HEK293T (cell line): ENCODE data around the gene NKTR.

Experiments used
- CTCF ChIA-PET: fragments of 350-600 bp; formaldehyde crosslinking; extraction: SDS; loops from one replicate; lab custom pipeline; 2021; ENCODE audit warnings: antibody characterized with exemption, inconsistent platforms; lab: Yijun Ruan, JAX
- POLR2A ChIA-PET: fragments of 350-600 bp; formaldehyde crosslinking; extraction: SDS; loops from one replicate; lab custom pipeline; 2020; ENCODE audit warnings: antibody characterized with exemption, inconsistent platforms; lab: Yijun Ruan, JAX
- DNase-seq: peaks from one replicate; pipeline ENCODE4 v3.0.0; 2012; ENCODE audit warnings: mixed read lengths; ENCODE audit errors: extremely low spot score
- ARNT ChIP-seq: fragments of 450-650 bp; IDR thresholded peaks from 2 replicates; pipeline ENCODE4 v1.6.1; 2017; ENCODE audit warnings: mild to moderate bottlenecking
- BHLHE40 ChIP-seq: fragments of 450-650 bp; IDR thresholded peaks from 2 replicates; pipeline ENCODE4 v1.6.1; 2016; ENCODE audit warnings: mild to moderate bottlenecking, moderate library complexity, borderline replicate concordance
- CTBP1 ChIP-seq: fragments of 450-650 bp; IDR thresholded peaks from 2 replicates; pipeline ENCODE4 v1.6.1; 2016; ENCODE audit warnings: borderline replicate concordance
- ELF4 ChIP-seq: fragments of 450-650 bp; IDR thresholded peaks from 2 replicates; pipeline ENCODE4 v1.6.1; 2017; ENCODE audit warnings: antibody characterized with exemption
- FOXA1 ChIP-seq: fragments of 450-650 bp; IDR thresholded peaks from 2 replicates; pipeline ENCODE4 v1.6.1; 2016; ENCODE audit warnings: mild to moderate bottlenecking
- FOXK2 ChIP-seq: fragments of 450-650 bp; IDR thresholded peaks from 2 replicates; pipeline ENCODE4 v1.6.1; 2016; ENCODE audit warnings: mild to moderate bottlenecking
- FOXM1 ChIP-seq: fragments of 450-650 bp; IDR thresholded peaks from 2 replicates; pipeline ENCODE4 v1.6.1; 2017; ENCODE audit warnings: mild to moderate bottlenecking, borderline replicate concordance
- HDGF ChIP-seq: fragments of 450-650 bp; IDR thresholded peaks from 2 replicates; pipeline ENCODE4 v1.6.1; 2017; ENCODE audit warnings: antibody characterized with exemption, borderline replicate concordance
- L3MBTL2 ChIP-seq: fragments of 450-650 bp; conservative IDR thresholded peaks from 2 replicates; pipeline ENCODE4 v1.6.1; 2016; ENCODE audit warnings: mild to moderate bottlenecking
- LEF1 ChIP-seq: fragments of 450-650 bp; IDR thresholded peaks from 2 replicates; pipeline ENCODE4 v1.6.1; 2017; ENCODE audit warnings: mild to moderate bottlenecking, borderline replicate concordance
- NFRKB ChIP-seq: fragments of 450-650 bp; IDR thresholded peaks from 2 replicates; pipeline ENCODE4 v1.6.1; 2016; ENCODE audit warnings: mild to moderate bottlenecking, moderate library complexity
- PKNOX1 ChIP-seq: fragments of 450-650 bp; IDR thresholded peaks from 2 replicates; pipeline ENCODE4 v1.6.1; 2016
- SP1 ChIP-seq: fragments of 450-650 bp; IDR thresholded peaks from 2 replicates; pipeline ENCODE4 v1.6.1; 2017
- SUZ12 ChIP-seq: fragments of 450-650 bp; IDR thresholded peaks from 2 replicates; pipeline ENCODE4 v1.6.1; 2016; ENCODE audit warnings: mild to moderate bottlenecking
- TARDBP ChIP-seq: fragments of 450-650 bp; IDR thresholded peaks from 2 replicates; pipeline ENCODE4 v1.6.1; 2016
- ZNF384 ChIP-seq: fragments of 450-650 bp; IDR thresholded peaks from 2 replicates; pipeline ENCODE4 v1.6.1; 2016

NKTR gene

GRCh38 chr3:42581709-42582473 is 18.6 kb upstream of the NKTR start, which contains the start of gene SEC22C:
SEC22C (minus strand) TSS chr3:42581967; CDS start chr3:42569046, 12,921 bp downstream.
- peak; percentile 98 for DNase-seq
- ChIA-PET CTCF (interaction anchor here (0.7 to 1.0 kb wide), 2 partner anchors 10 to 138 kb away, joined by 3 read pairs; no protein-coding TSS in a partner anchor), POLR2A (interaction anchor here (0.9 to 2.8 kb wide), 7 partner anchors 9 to 80 kb away, joined by 3 to 23 read pairs (median 5); partner anchors contain the start of genes NKTR and SS18L2)
- TF ChIP-seq FOXA1 (no peak), L3MBTL2 (peak; percentile 93), ELF4 (no peak), BHLHE40 (no peak), SUZ12 (no peak), PKNOX1 (0 out of 2 replicates have a peak, but pooled peaks have one; percentile 21), FOXK2 (no peak)

- POLR2A ChIA-PET = interaction anchor here (0.6 to 2.8 kb wide), 7 partner anchors 9 to 293 kb away, joined by 3 to 23 read pairs (median 5); partner anchors contain the start of genes NKTR and SS18L2
- TF ChIP-seq PKNOX1 = no peak
- no peak for TF ChIP-seq NFRKB
- no peak for TF ChIP-seq FOXA1
- TF ChIP-seq FOXM1 = no peak
- TF ChIP-seq L3MBTL2 = no peak
- TF ChIP-seq TARDBP = no peak
- no peak for TF ChIP-seq HDGF
- TF ChIP-seq SUZ12 = no peak
- TF ChIP-seq FOXK2 = no peak
- no peak for TF ChIP-seq CTBP1
- TF ChIP-seq ARNT = no peak
- no peak for TF ChIP-seq ZNF384
- CTCF ChIA-PET = no interaction called here
- DNase-seq = no peak
Observed at GRCh38 chr3:42582474-42583070, 17.9 kb upstream of the NKTR start.

- no peak for TF ChIP-seq FOXM1
- TF ChIP-seq BHLHE40 = no peak
- TF ChIP-seq SP1 = no peak
- TF ChIP-seq FOXA1 = no peak
- TF ChIP-seq FOXK2 = no peak
- no peak for TF ChIP-seq NFRKB
- TF ChIP-seq ARNT = no peak
- no peak for TF ChIP-seq PKNOX1
- no peak for TF ChIP-seq L3MBTL2
- TF ChIP-seq SUZ12 = no peak
- TF ChIP-seq HDGF = no peak
- TF ChIP-seq TARDBP = no peak
- no peak for TF ChIP-seq ELF4
- no peak for TF ChIP-seq ZNF384
- no peak for TF ChIP-seq LEF1
- TF ChIP-seq CTBP1 = no peak
- POLR2A ChIA-PET = interaction anchor here (1.2 to 1.3 kb wide), 2 partner anchors 8 to 12 kb away, joined by 3 to 7 read pairs; partner anchors contain the start of gene NKTR
- CTCF ChIA-PET = no interaction called here
- no peak for DNase-seq
Observed at GRCh38 chr3:42588625-42589024, 11.9 kb upstream of the NKTR start.

GRCh38 chr3:42589382-42590109 is 10.9 kb upstream of the NKTR start:
- ChIA-PET POLR2A (interaction anchor here (1.2 to 2.7 kb wide), 3 partner anchors 9 to 11 kb away, joined by 3 to 39 read pairs (median 7); partner anchors contain the start of gene NKTR), CTCF (interaction anchor here (0.6 kb wide), 2 partner anchors 31 to 1591 kb away, joined by 3 read pairs; no protein-coding TSS in a partner anchor)
- TF ChIP-seq NFRKB (no peak), PKNOX1 (no peak), SUZ12 (no peak), CTBP1 (no peak), HDGF (no peak), ELF4 (no peak), SP1 (no peak), BHLHE40 (no peak), FOXK2 (no peak), L3MBTL2 (no peak)
- DNase-seq = no peak
